T-helper 9 cell (primary cell): ENCODE measurements around the gene ZNF593OS.
A peak's percentile ranks its signal among the peaks of the same experiment; 100 is the strongest.

Experiments used
- DNase-seq: peaks from one replicate; pipeline ENCODE4 v3.0.0-alpha.2; 2020

The ZNF593OS gene

GRCh38 chr1:26158908-26159742 is 12.5 kb downstream of the ZNF593OS start, which contains the start of gene FAM110D:
Gene FAM110D, plus strand, starts transcription at chr1:26159079. Its CDS starts 2,213 bp downstream, at chr1:26161292.
- no peak for DNase-seq

GRCh38 chr1:26158271-26158907 is 13.2 kb downstream of the ZNF593OS start:
- DNase-seq: no peak

- DNase-seq: no peak
Measured at GRCh38 chr1:26156285-26157038, 15.2 kb downstream of the ZNF593OS start.

- no peak for DNase-seq
Measured at GRCh38 chr1:26155370-26156284, 16.0 kb downstream of the ZNF593OS start.

GRCh38 chr1:26154750-26155149 is 16.9 kb downstream of the ZNF593OS start:
- no peak for DNase-seq

- DNase-seq: no peak
Measured at GRCh38 chr1:26153966-26154532, 17.6 kb downstream of the ZNF593OS start.

GRCh38 chr1:26148887-26149286 is 22.7 kb downstream of the ZNF593OS start:
- DNase-seq: no peak

- no peak for DNase-seq
Measured at GRCh38 chr1:26145960-26146294, 25.7 kb downstream of the ZNF593OS start.

- DNase-seq: peak; percentile 71
Measured at GRCh38 chr1:26145041-26145959, 26.3 kb downstream of the ZNF593OS start.

- no peak for DNase-seq
Measured at GRCh38 chr1:26142159-26142558, 29.5 kb downstream of the ZNF593OS start.

GRCh38 chr1:26138974-26139558 is 32.6 kb downstream of the ZNF593OS start:
- no peak for DNase-seq

- DNase-seq: no peak
Measured at GRCh38 chr1:26134466-26134865, 37.2 kb downstream of the ZNF593OS start.

- DNase-seq: no peak
Measured at GRCh38 chr1:26132834-26133167, 38.8 kb downstream of the ZNF593OS start.

- DNase-seq: no peak
Measured at GRCh38 chr1:26132128-26132833, 39.4 kb downstream of the ZNF593OS start.

GRCh38 chr1:26130695-26131094 is 40.9 kb downstream of the ZNF593OS start:
- DNase-seq: no peak

GRCh38 chr1:26129778-26130177 is 41.9 kb downstream of the ZNF593OS start:
- DNase-seq: no peak

- DNase-seq: no peak
Measured at GRCh38 chr1:26127235-26128163, 44.1 kb downstream of the ZNF593OS start.

GRCh38 chr1:26126321-26127084 is 45.1 kb downstream of the ZNF593OS start:
- peak; percentile 22 for DNase-seq
